Limb (tissue), 2 donors: Measurements from ENCODE around the gene DNAH6.
"Not testable (repeated sequence)": the region's sequence is repeated elsewhere in the genome, so short reads cannot be mapped to it uniquely, and the experiment has no call there.

Source experiments
- DNase-seq, 2 donors: peaks; one replicate each; pipeline ENCODE4 v3.0.0-alpha.2; 2016; ENCODE audit errors: extremely low spot score in 2 of 2

The DNAH6 gene

DNA sequence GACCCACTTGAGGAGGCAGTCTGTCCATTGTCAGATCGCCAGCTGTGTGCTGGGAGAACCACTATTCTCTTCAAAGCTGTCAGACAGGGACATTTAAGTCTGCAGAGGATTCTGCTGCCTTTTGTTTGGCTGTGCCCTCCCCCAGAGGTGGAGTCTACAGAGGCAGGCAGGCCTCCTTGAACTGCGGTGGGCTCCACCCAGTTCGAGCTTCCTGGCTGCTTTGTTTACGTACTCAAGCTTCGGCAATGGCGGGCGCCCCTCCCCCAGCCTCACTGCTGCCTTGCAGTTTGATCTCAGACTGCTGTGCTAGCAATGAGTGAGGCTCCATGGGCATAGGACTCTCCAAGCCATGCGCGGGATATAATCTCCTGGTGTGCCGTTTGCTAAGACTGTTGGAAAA is 5.3 kb upstream of the DNAH6 start:
- DNase-seq = not testable (repeated sequence)

DNA sequence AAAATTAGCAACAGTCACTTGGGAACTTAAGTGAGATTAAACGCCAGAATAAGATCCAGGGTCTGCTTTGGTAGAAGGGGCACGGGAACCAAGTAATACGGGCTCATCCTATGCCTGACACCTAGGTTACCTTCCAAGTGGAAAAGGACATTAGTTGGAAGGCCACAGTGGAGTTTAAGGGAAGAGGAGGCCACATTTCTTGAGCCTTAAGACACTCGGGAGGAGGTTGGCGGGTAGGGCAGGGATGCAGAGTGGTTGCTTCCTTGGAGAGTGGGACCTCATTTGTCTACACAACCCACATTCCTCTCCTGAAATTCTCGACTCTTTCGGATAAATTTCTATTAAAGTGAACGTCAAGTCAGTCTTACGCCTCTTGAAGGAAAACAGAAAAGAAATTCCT is 510 bp upstream of the DNAH6 start:
- DNase-seq = no peak

DNA sequence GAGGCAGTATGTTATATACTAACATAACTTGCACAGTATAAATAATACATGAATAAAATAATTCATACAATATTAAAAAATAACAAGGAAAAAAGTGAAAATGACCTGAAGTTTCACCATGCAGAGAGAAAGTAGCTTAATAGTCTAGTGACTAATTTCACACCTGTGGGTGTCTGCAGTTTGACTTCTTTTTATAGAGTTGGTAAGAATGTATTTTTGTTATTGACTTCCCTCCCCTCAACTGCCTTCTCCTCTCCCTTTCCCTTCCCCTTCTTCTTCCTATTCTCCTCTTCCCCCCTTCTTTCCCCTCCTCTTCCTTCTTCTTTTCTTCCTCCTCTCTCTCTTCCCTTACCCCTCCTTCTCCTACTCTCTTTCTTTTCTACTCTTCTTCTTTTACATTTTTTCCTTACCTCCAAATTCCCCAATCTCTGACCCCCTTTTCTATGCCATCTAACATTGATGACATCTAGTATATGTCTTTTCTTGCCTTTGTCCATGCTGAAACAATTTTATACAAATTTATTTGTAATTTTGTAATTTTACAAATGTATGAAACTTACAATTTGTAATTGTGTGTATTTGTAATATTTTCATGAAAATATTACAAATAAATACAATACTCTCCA is 3.1 kb downstream of the DNAH6 start:
- DNase-seq = no peak

DNA sequence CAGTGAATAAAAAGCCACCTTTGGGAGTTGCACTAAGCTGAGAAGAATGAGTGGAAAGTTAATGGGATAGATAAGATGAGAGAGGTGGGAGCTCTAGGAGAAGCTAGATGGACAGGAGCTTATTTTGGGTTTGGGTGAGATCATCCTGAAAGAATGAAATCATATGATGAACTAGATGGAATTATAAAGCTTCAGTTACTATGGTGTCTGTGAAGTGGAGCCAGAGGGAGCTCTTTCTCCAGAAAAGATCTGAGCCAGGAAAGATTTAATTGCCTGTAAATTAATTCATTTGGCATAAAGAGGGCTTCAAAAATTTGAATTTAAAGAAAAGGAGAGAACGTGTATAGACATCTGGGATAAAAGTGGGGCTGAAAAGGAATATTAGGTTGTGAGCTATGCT is 10.3 kb downstream of the DNAH6 start:
- DNase-seq = no peak

DNA sequence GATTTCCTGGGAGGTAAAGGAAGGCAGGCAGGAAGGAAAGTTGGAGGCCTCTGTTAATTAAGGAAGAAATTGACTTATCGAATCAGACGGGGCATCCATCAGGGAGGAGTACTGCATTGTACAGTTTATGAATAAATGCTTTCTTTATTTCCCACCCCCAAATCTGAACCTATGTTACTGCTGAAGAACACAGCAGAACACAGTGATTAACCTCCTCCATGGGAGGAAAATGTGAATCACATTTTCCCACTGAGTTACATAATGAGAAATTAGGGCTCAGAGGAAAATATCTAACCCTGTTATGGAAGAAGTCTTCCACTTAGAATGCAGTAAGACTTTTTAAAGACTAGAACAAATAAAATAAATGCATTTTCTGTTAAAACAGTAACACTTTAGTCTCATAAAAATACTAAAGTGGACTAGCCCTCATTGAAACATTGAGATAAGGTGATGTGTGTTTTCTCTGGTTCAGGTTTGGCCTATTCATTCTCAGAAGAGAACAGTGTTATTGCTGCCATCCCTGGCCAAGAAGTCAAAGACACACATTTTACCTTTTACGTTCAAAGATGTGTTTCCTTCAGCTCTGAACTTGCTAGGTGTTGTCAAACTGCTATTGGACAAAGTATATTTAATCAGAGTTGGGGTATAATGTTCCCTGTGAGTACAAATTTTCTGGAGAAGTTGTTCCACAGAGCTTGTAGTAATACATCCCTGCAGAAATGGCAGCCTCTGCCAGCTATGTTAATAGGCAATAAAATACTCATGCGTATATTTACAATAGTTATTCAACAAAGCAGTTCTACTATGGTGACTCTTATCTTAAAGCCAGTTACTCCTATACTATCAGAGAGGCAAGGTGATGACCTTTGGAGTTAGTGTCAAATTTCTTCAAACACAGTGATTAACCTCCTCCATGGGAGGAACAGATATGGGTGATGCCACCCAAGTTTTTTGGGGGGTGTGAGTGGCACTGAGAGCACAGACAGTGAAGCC is 11.1 kb downstream of the DNAH6 start:
- no peak for DNase-seq

DNA sequence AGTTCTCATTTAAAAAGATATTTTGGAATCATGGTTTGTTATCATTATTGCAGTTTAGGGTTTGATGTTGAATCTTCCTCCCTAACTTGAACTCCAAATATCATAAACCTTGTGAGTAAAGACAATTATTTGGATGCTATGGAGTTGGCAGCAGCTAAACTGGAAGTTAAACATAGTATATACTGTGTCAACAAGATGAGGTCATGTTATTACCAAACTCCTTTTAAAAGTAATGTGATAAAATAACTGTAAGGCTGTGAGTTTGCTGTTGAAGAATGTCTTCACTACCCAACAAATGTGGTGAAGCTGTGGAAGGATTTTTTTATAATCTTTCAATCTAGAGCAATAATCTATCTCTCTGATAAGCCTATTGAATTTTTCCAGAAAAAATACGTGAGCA is 16.0 kb downstream of the DNAH6 start:
- DNase-seq = no peak

DNA sequence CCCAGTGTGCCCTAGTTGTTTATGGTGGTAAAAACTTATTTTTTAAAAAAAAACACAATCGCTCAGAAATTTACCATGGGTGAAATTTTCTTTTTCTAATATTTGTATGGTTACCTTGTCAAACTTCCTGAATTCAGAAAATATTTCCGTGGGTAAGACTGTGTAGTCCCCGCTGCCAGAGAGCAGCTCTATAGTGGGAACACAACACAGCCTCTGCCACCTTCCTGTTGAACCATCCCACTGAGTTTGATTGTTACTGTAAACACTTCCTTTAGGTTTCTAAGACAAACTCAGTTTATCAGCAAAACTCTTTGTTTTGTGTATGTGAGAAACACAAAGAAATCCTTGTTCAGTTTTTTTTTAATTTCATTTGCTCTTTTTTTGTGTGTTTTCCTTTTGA is 17.9 kb downstream of the DNAH6 start:
- DNase-seq = no peak

DNA sequence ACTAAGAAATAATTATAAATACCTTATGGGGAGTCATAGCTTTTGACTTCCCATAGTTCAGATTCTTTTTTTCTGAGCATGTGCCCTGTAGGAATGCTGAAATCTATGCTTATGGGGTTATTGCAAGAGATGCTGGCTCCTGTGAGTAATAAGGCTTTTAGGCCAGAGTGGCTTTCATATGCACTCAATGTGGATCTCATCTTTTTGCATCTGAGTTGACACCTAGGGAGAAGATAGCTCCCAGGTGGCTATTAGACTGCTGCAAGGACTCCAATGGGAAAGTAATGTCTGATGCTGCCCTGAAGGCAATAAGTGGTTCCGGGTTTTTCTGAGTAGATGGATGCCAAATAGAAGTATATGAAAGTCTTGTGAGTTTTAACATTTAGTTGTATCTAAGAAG is 21.0 kb downstream of the DNAH6 start:
- no peak for DNase-seq

DNA sequence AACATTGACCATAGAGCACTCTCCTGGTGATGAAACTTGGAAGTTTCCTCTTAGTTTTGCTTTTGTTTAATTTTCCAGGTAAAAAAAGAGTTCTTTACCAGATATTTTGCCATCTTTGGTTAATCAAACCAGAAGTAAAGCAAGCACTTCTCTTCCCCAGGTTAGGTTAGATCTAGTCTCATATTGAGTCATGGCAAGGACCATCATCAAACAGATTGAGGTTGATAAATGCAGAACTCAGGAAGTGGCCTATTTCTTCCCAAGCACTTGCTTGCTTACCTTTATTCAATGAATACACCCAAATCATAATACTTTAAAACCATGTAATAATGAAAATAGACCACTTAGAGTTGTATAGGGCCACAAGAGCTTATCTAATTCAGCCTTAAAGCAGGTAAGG is 23.4 kb downstream of the DNAH6 start:
- DNase-seq = no peak

DNA sequence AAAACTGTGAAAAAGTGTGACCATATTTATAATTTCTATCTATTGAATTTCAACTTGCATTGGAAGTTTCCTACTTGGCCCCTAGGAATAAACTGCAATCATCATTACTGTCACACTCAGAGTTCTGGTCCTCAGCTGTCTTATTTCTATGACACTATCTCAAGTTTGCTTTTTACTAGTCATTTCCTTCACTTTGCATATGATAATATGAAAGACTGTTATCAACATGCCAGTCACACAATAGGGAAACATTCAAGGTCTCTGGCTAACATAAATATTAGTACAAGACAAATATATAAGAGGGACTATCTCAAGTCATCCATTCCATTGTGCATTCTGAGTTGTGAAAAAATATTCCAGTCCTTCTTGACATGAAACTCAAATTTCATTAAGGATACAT is 28.7 kb downstream of the DNAH6 start:
- DNase-seq = no peak

DNA sequence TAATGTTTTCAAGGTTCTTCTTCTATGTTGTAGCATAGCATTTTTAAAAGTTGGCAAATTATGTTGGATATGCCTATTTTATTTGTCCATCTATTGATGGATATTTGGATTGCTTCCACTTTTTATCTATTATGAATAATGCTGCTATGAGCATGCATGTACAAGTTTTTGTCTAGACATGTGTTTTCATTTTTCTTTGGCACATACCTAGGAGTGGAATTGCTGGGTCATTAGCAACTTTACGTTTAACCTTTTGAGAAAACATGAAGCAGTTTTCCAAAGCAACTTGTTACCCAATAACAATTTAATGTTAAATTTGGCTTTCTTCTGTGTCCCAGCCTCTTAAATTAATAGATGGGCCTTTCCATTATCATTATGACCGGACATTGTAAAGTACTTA is 30.3 kb downstream of the DNAH6 start:
- no peak for DNase-seq

DNA sequence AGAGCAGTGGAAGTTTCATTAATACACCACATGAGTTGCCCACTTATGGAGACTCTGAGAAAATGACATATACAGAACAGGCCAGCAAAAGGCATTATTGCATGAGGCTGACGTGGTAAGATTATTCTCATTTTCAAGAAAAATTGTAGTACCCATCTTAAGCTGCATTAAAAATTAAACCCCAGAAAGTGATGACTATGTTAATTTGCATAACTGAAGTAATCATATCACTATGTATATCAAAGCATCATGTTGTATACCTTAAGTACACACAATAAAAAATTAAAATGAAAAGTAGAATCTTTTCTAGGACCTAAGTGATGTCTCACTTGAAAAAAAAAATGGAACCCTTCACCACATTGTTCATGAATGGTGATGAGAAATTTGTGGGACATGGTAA is 32.0 kb downstream of the DNAH6 start:
- no peak for DNase-seq

DNA sequence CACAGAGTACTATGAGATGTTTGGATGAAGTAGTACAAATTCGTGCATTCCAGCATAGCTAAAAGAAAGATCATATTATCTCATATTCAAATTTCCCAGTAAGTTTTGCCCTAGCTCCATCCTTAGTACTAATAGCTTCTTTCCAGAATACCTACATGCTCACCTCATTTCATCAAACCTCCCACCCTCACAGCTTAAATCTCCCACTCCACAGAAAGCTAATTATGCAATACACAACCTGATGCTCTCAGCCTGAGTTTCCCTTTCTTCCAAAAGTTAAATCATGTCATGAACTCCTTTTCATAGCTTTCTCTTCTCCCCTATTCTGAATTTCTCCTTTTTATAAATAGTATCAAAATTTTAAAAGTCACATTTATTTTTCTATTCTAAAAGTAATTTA is 34.6 kb downstream of the DNAH6 start:
- no peak for DNase-seq

DNA sequence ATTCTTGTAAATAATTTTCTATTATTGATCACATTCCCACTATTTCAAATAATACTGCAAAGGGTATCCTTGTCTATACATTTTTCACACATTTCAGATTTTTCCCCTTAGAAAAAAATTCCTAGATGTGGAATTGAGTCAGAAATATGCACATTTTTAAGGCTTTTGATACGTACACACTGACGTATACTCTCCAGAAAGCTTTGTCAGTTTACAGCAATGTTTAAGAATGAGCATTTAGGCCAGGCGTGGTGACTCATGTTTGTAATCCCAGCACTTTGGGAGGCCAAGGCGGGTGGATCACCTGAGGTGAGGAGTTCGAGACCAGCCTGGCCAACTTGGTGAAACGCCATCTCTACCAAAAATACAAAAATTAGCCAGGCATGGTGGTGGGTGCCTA is 35.2 kb downstream of the DNAH6 start:
- DNase-seq = not testable (repeated sequence)

DNA sequence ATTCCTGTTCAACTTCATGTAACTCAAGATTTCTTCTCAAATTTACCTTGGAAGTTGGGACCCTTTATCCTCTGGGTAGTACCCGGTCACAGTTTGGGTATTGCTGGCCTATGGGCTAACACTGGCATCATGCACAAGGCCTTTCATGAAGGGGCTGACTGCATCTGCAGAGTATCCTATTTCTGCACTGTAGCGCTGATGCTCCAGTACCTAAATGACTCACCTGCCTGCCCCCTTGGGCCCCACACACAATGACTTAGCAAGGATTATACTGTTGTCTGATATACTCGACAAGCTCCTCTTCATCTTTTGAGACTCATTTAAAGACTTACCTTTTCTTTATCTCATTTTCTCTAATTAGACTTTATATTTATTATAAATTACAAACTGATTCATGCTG is 39.9 kb downstream of the DNAH6 start:
- no peak for DNase-seq

DNA sequence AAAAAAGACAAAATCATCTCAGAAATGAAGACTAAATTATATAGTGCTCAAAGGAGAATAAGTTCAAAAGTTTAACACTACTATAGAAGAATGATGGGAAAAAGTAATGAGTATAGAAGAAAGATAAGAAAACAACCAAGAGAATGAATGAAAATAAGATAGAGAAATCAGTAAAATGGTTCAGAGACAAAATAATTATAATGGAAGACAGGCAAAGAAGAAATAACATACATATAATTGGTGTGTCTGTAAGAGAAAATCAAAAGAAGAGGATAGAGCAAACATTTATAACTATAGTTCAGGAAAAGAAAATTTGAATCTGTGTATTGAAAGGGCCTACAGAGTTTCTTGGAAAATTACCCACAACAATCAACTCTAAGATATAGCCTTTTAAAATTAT is 43.5 kb downstream of the DNAH6 start:
- DNase-seq = no peak

DNA sequence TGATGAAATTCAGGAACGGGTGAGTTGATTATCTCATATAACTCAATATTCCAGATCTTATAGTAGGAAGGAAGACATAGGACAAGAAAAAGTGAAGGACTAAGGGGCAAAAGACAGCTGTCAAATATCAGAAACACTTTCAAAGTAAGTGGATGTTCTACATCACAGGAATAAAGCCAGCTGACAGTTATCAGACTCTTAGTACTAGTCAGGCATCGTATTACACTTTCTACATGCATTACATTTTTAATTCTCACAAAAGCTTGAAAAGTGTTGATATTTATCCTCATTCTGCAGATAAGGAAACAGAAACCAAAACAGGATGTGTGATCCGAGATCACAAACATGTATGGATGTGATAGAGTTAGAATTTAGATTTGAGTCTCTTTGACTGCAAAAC is 63.4 kb downstream of the DNAH6 start:
- no peak for DNase-seq

DNA sequence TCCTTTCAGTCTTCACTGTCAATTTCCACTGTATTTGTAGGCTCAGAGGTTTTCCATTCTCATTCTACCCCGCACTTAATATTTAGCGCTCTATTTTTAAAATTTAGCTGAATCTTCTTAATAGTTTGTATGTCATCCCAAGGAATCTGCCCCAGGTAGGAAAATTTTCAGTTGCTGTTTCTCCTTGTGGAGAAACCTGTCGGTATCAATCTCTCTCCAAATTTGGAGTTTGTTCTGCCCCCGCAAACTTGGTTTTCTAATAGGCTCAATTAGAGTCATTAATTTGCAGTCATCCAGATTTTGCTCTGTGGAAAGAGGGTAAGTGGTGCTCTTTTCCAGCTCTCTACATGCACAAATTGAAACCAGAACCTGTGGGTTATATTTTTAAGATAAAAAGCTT is 87.6 kb downstream of the DNAH6 start:
- DNase-seq = no peak

DNA sequence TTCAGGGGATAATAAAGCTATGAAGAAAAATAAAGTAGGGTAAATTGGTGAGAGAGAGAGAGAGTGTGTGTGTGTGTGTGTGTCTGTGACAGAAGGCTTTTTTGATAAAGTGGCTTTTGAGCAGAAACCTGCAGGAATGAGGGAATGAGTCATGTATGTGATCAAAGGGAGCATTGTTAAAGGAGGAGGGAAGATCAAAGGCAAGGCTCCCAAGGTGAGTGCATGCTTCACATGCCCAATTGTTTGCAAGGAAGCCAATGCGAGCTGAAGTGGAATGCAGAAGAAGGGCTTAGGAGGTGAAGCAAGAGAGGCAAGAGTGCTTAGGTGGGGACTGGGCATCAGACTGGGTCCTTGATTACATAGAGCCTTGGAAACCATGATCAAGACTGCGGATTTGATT is 96.8 kb downstream of the DNAH6 start:
- no peak for DNase-seq

DNA sequence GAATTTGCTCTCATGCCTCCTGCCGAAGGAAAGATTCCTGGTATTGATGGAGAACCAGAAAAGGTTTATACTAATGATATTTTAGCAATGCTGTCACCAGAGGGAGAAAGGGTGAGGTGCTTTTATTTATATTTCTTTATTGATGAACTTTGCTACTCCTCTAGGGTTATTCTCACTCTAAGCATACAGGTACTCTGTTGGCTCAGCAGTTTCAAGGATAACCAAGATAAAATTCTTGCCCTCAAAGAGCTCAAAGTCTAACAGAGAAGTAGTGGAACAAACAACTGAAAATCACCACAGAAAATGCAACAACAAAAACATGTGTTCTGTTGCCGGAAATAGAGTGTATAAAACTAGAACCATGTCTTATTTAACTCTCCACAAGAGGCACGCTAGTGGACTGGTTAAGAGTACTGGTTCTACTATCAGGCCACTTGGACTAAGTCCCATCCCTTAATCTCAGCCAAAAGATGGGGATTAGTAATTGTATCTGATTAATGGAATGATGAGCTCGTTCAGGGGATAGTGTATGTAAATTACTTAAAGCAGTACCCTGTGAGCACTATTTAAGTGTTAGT is 103.6 kb downstream of the DNAH6 start:
- no peak for DNase-seq

DNA sequence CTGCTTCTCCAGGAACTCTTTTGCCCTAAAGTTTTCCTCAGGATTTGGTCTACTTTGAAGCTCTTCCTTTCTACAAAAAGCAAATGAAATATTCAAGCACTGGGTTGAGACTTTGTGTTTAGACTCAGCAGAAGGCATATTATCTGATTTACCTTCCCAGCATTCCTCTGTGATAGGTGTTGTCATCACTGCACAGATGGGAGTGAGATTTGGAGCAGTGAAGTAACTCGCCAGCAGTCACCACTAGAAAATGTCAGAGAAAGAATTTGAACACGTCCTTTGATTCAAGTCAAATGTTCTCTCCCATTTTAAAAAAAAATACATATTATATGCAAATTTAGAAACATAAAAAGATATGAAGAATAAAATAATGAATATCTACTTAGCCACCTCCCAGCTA is 112.2 kb downstream of the DNAH6 start:
- no peak for DNase-seq

DNA sequence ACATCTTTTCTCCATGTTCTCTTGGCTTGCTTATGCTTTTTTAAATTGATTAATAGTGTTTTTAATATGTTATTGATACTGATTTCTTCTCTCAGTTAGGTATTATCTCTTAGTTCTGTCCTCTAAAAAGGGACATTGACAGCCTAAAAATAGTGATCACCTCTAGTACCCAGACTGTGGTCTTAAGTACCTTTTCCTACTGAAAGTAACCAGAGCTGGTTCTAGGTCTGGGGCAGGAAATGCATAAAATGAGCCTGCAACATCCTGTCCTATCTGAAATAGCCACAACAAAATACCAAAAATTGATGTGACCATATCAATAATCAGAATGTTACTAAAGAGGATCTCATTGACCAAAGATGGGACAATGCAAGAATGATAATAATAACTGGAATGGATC is 113.3 kb downstream of the DNAH6 start:
- DNase-seq = no peak

DNA sequence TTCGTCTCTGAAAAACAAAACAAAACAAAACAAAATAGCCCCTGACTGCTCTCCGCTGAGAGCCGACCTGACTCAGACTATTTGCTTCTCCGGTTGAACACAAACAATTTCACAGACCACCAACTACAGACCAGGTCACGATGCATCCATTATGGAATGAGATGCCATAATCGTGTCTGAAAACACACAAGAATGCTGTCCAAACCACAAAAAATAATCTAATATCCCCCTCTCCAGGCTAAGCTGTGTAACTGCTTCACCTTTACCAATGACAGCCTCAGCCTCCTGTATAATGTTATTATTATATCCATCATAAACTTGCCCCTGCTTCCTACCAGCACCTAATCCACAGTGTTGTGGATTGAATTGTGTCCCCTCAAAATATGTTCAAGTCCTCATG is 114.7 kb downstream of the DNAH6 start:
- DNase-seq = no peak
